Thyroid gland (tissue), 4 donors: ENCODE results near the gene MAEA. TPM values are rescaled to one million over a fixed set of nuclear protein-coding genes. Genes with fewer than 3 reads are reported as not detected.

Source experiments
- DNase-seq, 2 donors: peaks; one replicate each; pipeline ENCODE4 v3.0.0-alpha.2; 2019
- H3K27ac ChIP-seq, 3 donors: fragments of 200-600 bp; sonication (generic); 1 replicate in 2 of 3; 2 replicates in 1 of 3; pipeline ENCODE4 v1.5.1; 2016 to 2019; ENCODE audit warnings: mild to moderate bottlenecking in 1 of 3, moderate library complexity in 1 of 3
- H3K27me3 ChIP-seq: fragments of 200-600 bp; sonication (generic); one replicate; pipeline ENCODE4 v1.5.1; 2019
- H3K36me3 ChIP-seq, 2 donors: fragments of 200-600 bp; sonication (generic); one replicate each; pipeline ENCODE4 v1.5.1; 2016 to 2019
- H3K4me1 ChIP-seq, 2 donors: fragments of 200-600 bp; sonication (generic); one replicate each; pipeline ENCODE4 v1.5.1; 2017 to 2019
- H3K4me3 ChIP-seq, 3 donors: fragments of 200-600 bp; sonication (generic); replicated peaks in 1 of 3; 1 replicate in 2 of 3; 2 replicates in 1 of 3; pipeline ENCODE4 v1.5.1; 2016; ENCODE audit warnings: mild to moderate bottlenecking in 1 of 3
- H3K9me3 ChIP-seq: fragments of 200-600 bp; sonication (generic); one replicate; pipeline ENCODE4 v1.5.1; 2017
- CTCF ChIP-seq, 6 experiments: fragments of 200-600 bp in 3 of 6; fragments of 450-650 bp in 3 of 6; sonication (generic) in 3 of 6; IDR thresholded peaks; one replicate each; pipeline ENCODE4 v1.5.1; 2016 to 2019; ENCODE audit warnings: antibody characterized with exemption in 6 of 6, mild to moderate bottlenecking in 2 of 6, inconsistent platforms in 1 of 6, moderate library complexity in 1 of 6
- POLR2A ChIP-seq, 2 donors: fragments of 450-650 bp; IDR thresholded peaks; one replicate each; pipeline ENCODE4 v1.6.1; 2017; ENCODE audit warnings: antibody characterized with exemption in 2 of 2, mild to moderate bottlenecking in 2 of 2, moderate library complexity in 1 of 2
- WGBS, 2 donors: methylation state at CpG; one replicate each; pipeline ENCODE4 v1.1.5; 2017; 5-methylcytosine and 5-hydroxymethylcytosine counted together
- intact Hi-C: fragments of 100-400 bp; cut with DNase I; formaldehyde crosslinking; loops from one replicate; pipeline ENCODE4 v1.15.1; 2023
- total RNA-seq, 4 donors: library from RNA; depleted of rRNA; stranded (reverse); fragments of >200 nt; gene quantifications; one replicate each; pipeline ENCODE4 v1.2.3, GENCODE V29; 2016

The MAEA gene
- total RNA-seq, 4 donors from 2014 or later, result 85.3 to 99.5 (median 87.3) TPM

GRCh38 chr4:1261107-1261928 is 28.4 kb upstream of the MAEA start:
- Histone ChIP-seq H3K9me3 (no peaks in the 10 kb centered on the region), H3K27ac (no peak overlapping the region), H3K4me1 (no peaks in the 10 kb centered on the region), H3K36me3 (no peaks in the 10 kb centered on the region), H3K27me3 (no peaks in the 10 kb centered on the region), H3K4me3 (no peak overlapping the region)
- WGBS, 2 donors, result 90 to 94% methylated on average over 21 of the region's 21 CpGs
- intact Hi-C loops, result no loop called here
- TF ChIP-seq CTCF (IDR thresholded peaks at IDR 0.05), result no peak
- no peak for TF ChIP-seq POLR2A (IDR thresholded peaks at IDR 0.05)
- DNase-seq, result no peak

GRCh38 chr4:1264942-1265341 is 24.7 kb upstream of the MAEA start:
- WGBS, 2 donors, result 94 to 97% methylated on average over 2 to 3 of the region's 3 CpGs
- intact Hi-C loops, result no loop called here
- no peak overlapping the region for H3K4me3 ChIP-seq

GRCh38 chr4:1265351-1265750 is 24.3 kb upstream of the MAEA start:
- no peaks in the 10 kb centered on the region for H3K27me3 ChIP-seq
- DNase-seq, result no peak
- H3K4me3 ChIP-seq, result no peak overlapping the region
- intact Hi-C loops, result no loop called here
- no peaks in the 10 kb centered on the region for H3K9me3 ChIP-seq
- TF ChIP-seq CTCF (IDR thresholded peaks at IDR 0.05) (no peak), POLR2A (IDR thresholded peaks at IDR 0.05) (no peak)
- WGBS, 2 donors, result 82 to 100% methylated on average over 1 to 2 of the region's 11 CpGs
- H3K36me3 ChIP-seq, result no peaks in the 10 kb centered on the region
- H3K4me1 ChIP-seq, result no peaks in the 10 kb centered on the region
- H3K27ac ChIP-seq, result no peak overlapping the region

More at GRCh38 chr4:1264942-1265341, 24.7 kb upstream of the MAEA start:
- DNase-seq, result no peak
- H3K4me1 ChIP-seq, result no peaks in the 10 kb centered on the region
- H3K27ac ChIP-seq, result no peak overlapping the region
- H3K9me3 ChIP-seq, result no peaks in the 10 kb centered on the region
- H3K27me3 ChIP-seq, result no peaks in the 10 kb centered on the region
- TF ChIP-seq CTCF (IDR thresholded peaks at IDR 0.05), result no peak
- no peak for TF ChIP-seq POLR2A (IDR thresholded peaks at IDR 0.05)
- H3K36me3 ChIP-seq, result no peaks in the 10 kb centered on the region

- Histone ChIP-seq H3K27me3 (no peaks in the 10 kb centered on the region), H3K27ac (no peak overlapping the region), H3K9me3 (no peaks in the 10 kb centered on the region), H3K4me3 (no peak overlapping the region), H3K36me3 (no peaks in the 10 kb centered on the region), H3K4me1 (no peaks in the 10 kb centered on the region)
- intact Hi-C loops, result no loop called here
- WGBS, 2 donors, result 91 to 92% methylated on average over 9 of the region's 9 CpGs
- DNase-seq, result no peak
- no peak for TF ChIP-seq CTCF (IDR thresholded peaks at IDR 0.05)
- no peak for TF ChIP-seq POLR2A (IDR thresholded peaks at IDR 0.05)
Observed at GRCh38 chr4:1266881-1267763, 22.6 kb upstream of the MAEA start.

GRCh38 chr4:1269209-1269608 is 20.5 kb upstream of the MAEA start:
- DNase-seq, result no peak
- H3K4me3 ChIP-seq, result no peak overlapping the region
- intact Hi-C loops, result no loop called here
- H3K27me3 ChIP-seq, result no peaks in the 10 kb centered on the region
- no peaks in the 10 kb centered on the region for H3K4me1 ChIP-seq
- H3K36me3 ChIP-seq, result no peaks in the 10 kb centered on the region
- TF ChIP-seq POLR2A (IDR thresholded peaks at IDR 0.05), result no peak
- no peak for TF ChIP-seq CTCF (IDR thresholded peaks at IDR 0.05)
- H3K9me3 ChIP-seq, result no peaks in the 10 kb centered on the region
- H3K27ac ChIP-seq, result no peak overlapping the region
